T-cell (primary cell): ENCODE results near the gene DLGAP1. TPM values are rescaled to one million over a fixed set of nuclear protein-coding genes. Genes with fewer than 3 reads are reported as not detected.

ENCODE experiments used
- ATAC-seq, 4 experiments: fragments of 200-7000 bp in 3 of 4; fragments of 150-1000 bp in 1 of 4; cut with Tn5 transposase; replicated peaks in 1 of 4; 1 replicate in 3 of 4; 2 replicates in 1 of 4; pipeline ENCODE4 v1.10.0; 2021; ENCODE audit warnings: moderate library complexity in 3 of 4, mild to moderate bottlenecking in 2 of 4, moderate number of reproducible peaks in 1 of 4
- CTCF ChIA-PET, 2 donors: fragments of 300-600 bp; sonication (Branson Sonifier 250); formaldehyde crosslinking; loops; one replicate each; lab custom pipeline; 2022; ENCODE audit warnings: antibody characterized with exemption in 2 of 2; lab: Charles Lee
- POLR2A ChIA-PET, 2 donors: fragments of 300-600 bp; sonication (Branson Sonifier 250); formaldehyde crosslinking; loops; one replicate each; lab custom pipeline; 2022; ENCODE audit warnings: antibody characterized with exemption in 2 of 2; lab: Charles Lee
- DNase-seq, 35 experiments: peaks; one replicate each; pipeline versions ENCODE4 v3.0.0 to v3.0.0-alpha.2; 2013 to 2023
- H3K27ac ChIP-seq: one replicate; pipeline ENCODE4 v1.5.1; 2013; ENCODE audit warnings: low read length
- H3K27me3 ChIP-seq, 2 experiments: replicated peaks in 1 of 2; 1 replicate in 1 of 2; 2 replicates in 1 of 2; pipeline versions ENCODE4 v1.6.1 to v1.7.0; 2013; ENCODE audit warnings: low read length in 1 of 2, mixed read lengths in 1 of 2; ENCODE audit not compliant: control insufficient read depth in 2 of 2, insufficient read depth in 2 of 2; ENCODE audit errors: extremely low read depth in 1 of 2
- H3K36me3 ChIP-seq, 2 donors: 1 replicate in 1 of 2; 2 replicates in 1 of 2; pipeline versions ENCODE4 v1.6.1 to v1.7.0; 2013; ENCODE audit warnings: low read length in 1 of 2; ENCODE audit not compliant: control insufficient read depth in 2 of 2, insufficient read depth in 1 of 2; ENCODE audit errors: extremely low read depth in 1 of 2
- H3K4me1 ChIP-seq, 2 experiments: 1 replicate in 1 of 2; 2 replicates in 1 of 2; pipeline versions ENCODE4 v1.6.1 to v1.7.0; 2013; ENCODE audit warnings: low read length in 2 of 2, mixed read lengths in 1 of 2; ENCODE audit not compliant: insufficient read depth in 2 of 2, control insufficient read depth in 1 of 2; ENCODE audit errors: extremely low read depth in 1 of 2
- H3K4me3 ChIP-seq, 2 donors: 1 replicate in 1 of 2; 2 replicates in 1 of 2; pipeline versions ENCODE4 v1.5.1 to v1.7.0; 2013; ENCODE audit warnings: mild to moderate bottlenecking in 2 of 2, low read length in 1 of 2, moderate library complexity in 1 of 2; ENCODE audit not compliant: control insufficient read depth in 1 of 2; ENCODE audit errors: extremely low read depth in 1 of 2
- H3K9me3 ChIP-seq: 2 replicates; pipeline ENCODE4 v1.7.0; 2013
- H3K27ac Mint-ChIP-seq, 2 donors: one replicate each; pipeline ENCODE4 v1.8.0; 2020 to 2021; ENCODE audit warnings: mild to moderate bottlenecking in 2 of 2, mixed read lengths in 2 of 2
- H3K27me3 Mint-ChIP-seq, 2 donors: one replicate each; pipeline ENCODE4 v1.8.0; 2021 to 2022; ENCODE audit warnings: mixed read lengths in 2 of 2
- H3K36me3 Mint-ChIP-seq: one replicate; pipeline ENCODE4 v1.8.0; 2021; ENCODE audit warnings: mixed read lengths
- H3K4me1 Mint-ChIP-seq, 3 donors: one replicate each; pipeline ENCODE4 v1.8.0; 2020 to 2022; ENCODE audit warnings: mixed read lengths in 3 of 3, mild to moderate bottlenecking in 1 of 3
- H3K4me3 Mint-ChIP-seq, 3 donors: one replicate each; pipeline ENCODE4 v1.8.0; 2020 to 2022; ENCODE audit warnings: mild to moderate bottlenecking in 3 of 3, mixed read lengths in 3 of 3, moderate library complexity in 3 of 3
- H3K9me3 Mint-ChIP-seq, 3 donors: one replicate each; pipeline ENCODE4 v1.8.0; 2020 to 2022; ENCODE audit warnings: mixed read lengths in 3 of 3
- WGBS: methylation state at CpG from one replicate; pipeline ENCODE4 v1.1.5; 2013; ENCODE audit warnings: missing lambda C conversion rate; ENCODE audit not compliant: insufficient coverage; 5-methylcytosine and 5-hydroxymethylcytosine counted together
- total RNA-seq, 35 experiments: library from RNA in 6 of 35; stranded (reverse) in 6 of 35; fragments of 120-200 nt in 1 of 35; gene quantifications; one replicate each; pipeline versions ENCODE4 v1.2.1 to v1.2.4 and lab custom pipeline; 2013 to 2026

The DLGAP1 gene
- total RNA-seq, 5 donors from 2014 or later (not counting 1 experiment from before 2014, with no cell fraction given) = 0.25 to 1.8 (median 0.26) TPM

- Histone ChIP-seq H3K36me3 (no peaks in the 10 kb centered on the region), H3K4me3 (no peak overlapping the region), H3K27me3 (no peaks in the 10 kb centered on the region), H3K27ac (no peak overlapping the region), H3K4me1 (no peaks in the 10 kb centered on the region), H3K9me3 (no peaks in the 10 kb centered on the region)
- Mint-ChIP-seq H3K36me3 (no peaks in the 10 kb centered on the region), H3K4me3 (no peak overlapping the region), H3K27me3 (no peaks in the 10 kb centered on the region), H3K27ac (no peak overlapping the region), H3K4me1 (no peaks in the 10 kb centered on the region), H3K9me3 (peaks cover 22 to 42% (median 24%) of the 10 kb centered on the region in 3 donors)
- POLR2A ChIA-PET = no interaction called here
- no CpG with 5 or more reads among the region's 2 CpGs for WGBS
- CTCF ChIA-PET = no interaction called here
- DNase-seq (no peak), ATAC-seq (no peak)
These were observed 94.8 kb downstream of the DLGAP1 start for GRCh38 chr18:4360221-4360715.

DNA sequence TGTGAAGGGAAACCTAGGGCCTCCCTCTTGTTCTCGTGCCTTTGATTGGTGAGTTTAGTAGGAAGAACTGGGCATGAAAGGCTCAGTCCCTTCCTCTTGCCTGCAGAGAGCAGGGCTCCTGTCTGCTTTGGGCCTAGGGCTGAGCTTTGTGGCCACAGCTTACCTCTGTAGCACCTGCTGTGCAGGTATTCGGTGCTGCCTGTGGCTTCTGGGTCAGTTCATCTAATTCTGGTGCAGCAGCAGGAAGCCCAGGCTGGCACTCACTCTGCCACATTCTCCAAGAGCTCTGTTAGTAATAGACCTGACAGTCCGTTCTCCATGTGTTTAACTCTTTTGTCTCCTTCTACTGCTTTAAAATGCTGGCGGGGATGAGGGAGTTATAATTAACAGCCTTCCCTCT is 96.5 kb downstream of the DLGAP1 start:
- no peak for DNase-seq
- Mint-ChIP-seq H3K9me3 (peaks cover 22 to 34% (median 22%) of the 10 kb centered on the region in 3 donors), H3K27me3 (no peaks in the 10 kb centered on the region), H3K27ac (no peak overlapping the region), H3K4me1 (no peaks in the 10 kb centered on the region), H3K4me3 (no peak overlapping the region), H3K36me3 (no peaks in the 10 kb centered on the region)
- ChIA-PET CTCF (no interaction called here), POLR2A (no interaction called here)
- WGBS = 56% methylated on average over 2 of the region's 4 CpGs
- H3K36me3 ChIP-seq = no peaks in the 10 kb centered on the region
- no peaks in the 10 kb centered on the region for H3K27me3 ChIP-seq
- H3K27ac ChIP-seq = no peak overlapping the region
- no peaks in the 10 kb centered on the region for H3K4me1 ChIP-seq
- H3K4me3 ChIP-seq = no peak overlapping the region
- no peaks in the 10 kb centered on the region for H3K9me3 ChIP-seq
- no peak for ATAC-seq

DNA sequence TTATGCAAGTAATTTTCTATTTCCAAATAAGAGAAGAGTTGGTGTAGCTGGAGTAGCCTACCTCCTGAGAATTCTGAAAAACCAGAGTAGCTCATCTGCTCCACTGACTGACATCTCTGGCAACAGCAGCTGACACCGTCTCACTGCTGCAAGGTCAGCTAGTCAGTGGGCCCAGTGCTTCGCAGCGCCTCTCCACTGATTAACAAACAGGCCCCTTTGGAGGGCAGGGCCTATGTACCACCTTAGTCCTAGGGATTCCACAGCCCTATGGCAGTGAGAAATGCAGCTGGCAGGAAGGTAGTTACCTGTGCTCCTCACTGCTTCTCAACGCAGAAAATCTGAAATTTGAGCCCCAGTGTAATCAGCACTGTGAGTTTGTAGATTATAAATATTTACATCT is 97.5 kb downstream of the DLGAP1 start:
- no peaks in the 10 kb centered on the region for H3K27me3 Mint-ChIP-seq
- no peaks in the 10 kb centered on the region for H3K4me1 Mint-ChIP-seq
- Histone ChIP-seq H3K4me3 (no peak overlapping the region), H3K9me3 (no peaks in the 10 kb centered on the region), H3K27ac (no peak overlapping the region), H3K27me3 (no peaks in the 10 kb centered on the region), H3K36me3 (no peaks in the 10 kb centered on the region), H3K4me1 (no peaks in the 10 kb centered on the region)
- DNase-seq (no peak), ATAC-seq (no peak)
- ChIA-PET CTCF (no interaction called here), POLR2A (no interaction called here)
- H3K27ac Mint-ChIP-seq = no peak overlapping the region
- H3K36me3 Mint-ChIP-seq = no peaks in the 10 kb centered on the region
- no peak overlapping the region for H3K4me3 Mint-ChIP-seq
- WGBS = 86% methylated on average over 3 of the region's 4 CpGs
- peaks cover 17 to 28% (median 21%) of the 10 kb centered on the region in 3 donors for H3K9me3 Mint-ChIP-seq

DNA sequence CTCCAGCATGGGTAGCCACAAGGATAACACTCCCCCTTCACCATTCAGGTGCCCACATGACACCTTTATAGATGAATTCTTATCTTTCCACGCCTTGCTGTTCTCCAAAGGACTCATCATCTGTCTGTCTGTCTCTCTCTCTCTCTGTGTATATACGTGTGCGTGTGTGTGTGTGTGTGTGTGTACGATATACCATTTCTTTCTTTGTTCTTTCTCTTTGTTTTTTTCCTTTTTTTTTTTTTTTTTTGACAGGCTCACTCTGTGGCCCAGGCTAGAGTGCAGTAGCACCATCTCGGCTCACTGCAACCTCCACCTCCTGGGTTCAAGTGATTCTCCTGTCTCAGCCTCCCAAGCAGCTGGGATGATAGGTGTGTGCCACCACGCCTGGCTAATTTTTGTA is 98.2 kb downstream of the DLGAP1 start:
- Histone ChIP-seq H3K27me3 (no peaks in the 10 kb centered on the region), H3K4me1 (no peaks in the 10 kb centered on the region), H3K9me3 (no peaks in the 10 kb centered on the region), H3K4me3 (no peak overlapping the region), H3K27ac (no peak overlapping the region), H3K36me3 (no peaks in the 10 kb centered on the region)
- no peak for DNase-seq
- no peaks in the 10 kb centered on the region for H3K36me3 Mint-ChIP-seq
- peaks cover 13 to 22% (median 14%) of the 10 kb centered on the region in 3 donors for H3K9me3 Mint-ChIP-seq
- no peak overlapping the region for H3K4me3 Mint-ChIP-seq
- WGBS = no CpG with 5 or more reads among the region's 6 CpGs
- no peaks in the 10 kb centered on the region for H3K27me3 Mint-ChIP-seq
- ChIA-PET POLR2A (no interaction called here), CTCF (no interaction called here)
- ATAC-seq = no peak
- H3K4me1 Mint-ChIP-seq = no peaks in the 10 kb centered on the region
- H3K27ac Mint-ChIP-seq = no peak overlapping the region

GRCh38 chr18:4353853-4354418 is 101.2 kb downstream of the DLGAP1 start:
- Mint-ChIP-seq H3K27ac (no peak overlapping the region), H3K4me1 (no peaks in the 10 kb centered on the region), H3K36me3 (no peaks in the 10 kb centered on the region), H3K9me3 (peaks cover 7 to 19% (median 9%) of the 10 kb centered on the region in 3 donors), H3K27me3 (no peaks in the 10 kb centered on the region), H3K4me3 (no peak overlapping the region)
- Histone ChIP-seq H3K36me3 (no peaks in the 10 kb centered on the region), H3K4me3 (no peak overlapping the region), H3K27ac (no peak overlapping the region), H3K4me1 (no peaks in the 10 kb centered on the region), H3K27me3 (no peaks in the 10 kb centered on the region), H3K9me3 (no peaks in the 10 kb centered on the region)
- POLR2A ChIA-PET = no interaction called here
- no peak for DNase-seq
- CTCF ChIA-PET = no interaction called here
- 43% methylated on average over 7 of the region's 9 CpGs for WGBS
- no peak for ATAC-seq

DNA sequence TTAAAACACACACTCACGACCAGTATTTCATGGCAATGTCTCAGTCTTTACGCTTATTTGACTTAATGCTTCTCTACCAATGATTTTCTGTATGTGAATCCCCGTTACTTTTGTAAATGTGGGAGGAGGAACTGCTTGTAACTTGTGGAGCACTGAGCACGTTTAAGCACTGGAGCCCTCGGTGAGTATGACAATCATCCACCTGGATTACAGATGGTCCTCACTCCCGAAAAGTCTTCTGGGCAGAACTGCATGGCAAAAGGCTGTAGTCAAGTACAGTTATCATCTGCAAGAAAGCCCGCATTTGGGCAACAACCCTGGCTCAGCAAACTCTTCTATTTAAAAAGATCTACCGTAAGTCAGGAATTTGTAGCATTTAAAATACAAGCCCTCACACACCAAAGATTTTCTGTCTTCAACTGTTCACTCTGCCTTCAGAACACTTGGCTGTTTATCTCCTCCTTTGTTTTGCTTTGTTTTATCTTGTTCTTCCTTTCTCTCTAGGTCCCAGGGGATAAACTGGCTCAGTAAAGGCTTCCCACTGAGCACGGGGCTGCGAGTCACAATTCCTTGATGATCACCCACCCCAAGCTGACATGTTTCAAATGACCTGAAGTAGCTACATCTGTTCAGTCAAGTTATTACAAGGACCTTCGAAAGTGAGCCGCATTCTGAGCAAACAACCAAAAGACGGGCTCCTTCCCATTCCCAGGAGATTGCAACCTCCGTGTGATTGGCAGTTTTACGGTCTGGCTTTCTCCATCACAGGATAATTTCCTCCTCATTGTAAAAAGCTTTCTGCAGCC is 102.2 kb downstream of the DLGAP1 start:
- no peak overlapping the region for H3K27ac Mint-ChIP-seq
- Histone ChIP-seq H3K27me3 (no peaks in the 10 kb centered on the region), H3K27ac (no peak overlapping the region), H3K4me3 (no peak overlapping the region), H3K36me3 (no peaks in the 10 kb centered on the region), H3K4me1 (no peaks in the 10 kb centered on the region), H3K9me3 (no peaks in the 10 kb centered on the region)
- no peaks in the 10 kb centered on the region for H3K27me3 Mint-ChIP-seq
- 42% methylated on average over 7 of the region's 15 CpGs for WGBS
- no peaks in the 10 kb centered on the region for H3K4me1 Mint-ChIP-seq
- peaks cover 7 to 19% (median 9%) of the 10 kb centered on the region in 3 donors for H3K9me3 Mint-ChIP-seq
- ChIA-PET CTCF (no interaction called here), POLR2A (no interaction called here)
- no peaks in the 10 kb centered on the region for H3K36me3 Mint-ChIP-seq
- no peak for DNase-seq
- no peak for ATAC-seq
- H3K4me3 Mint-ChIP-seq = no peak overlapping the region
